Progenitor cell of endocrine pancreas (in vitro differentiated cells): ENCODE measurements around the gene TBX4. TPM values are rescaled to one million over a fixed set of nuclear protein-coding genes. Genes with fewer than 3 reads are reported as not detected.

Source experiments
- DNase-seq: peaks from one replicate; pipeline ENCODE4 v3.0.0; 2021; ENCODE audit warnings: low spot score; ENCODE audit not compliant: unreplicated experiment
- H3K27ac Mint-ChIP-seq: 2 replicates; pipeline ENCODE4 v1.8.0; 2021; ENCODE audit warnings: mild to moderate bottlenecking, moderate library complexity, mixed read lengths
- H3K27me3 Mint-ChIP-seq: 2 replicates; pipeline ENCODE4 v1.8.0; 2021; ENCODE audit warnings: mixed read lengths
- H3K36me3 Mint-ChIP-seq: 2 replicates; pipeline ENCODE4 v1.8.0; 2022; ENCODE audit warnings: mixed read lengths; ENCODE audit not compliant: insufficient read depth
- H3K4me1 Mint-ChIP-seq: 2 replicates; pipeline ENCODE4 v1.8.0; 2021; ENCODE audit warnings: low read depth, mixed read lengths
- H3K4me3 Mint-ChIP-seq: 2 replicates; pipeline ENCODE4 v1.8.0; 2021; ENCODE audit warnings: low read depth, mild to moderate bottlenecking, moderate library complexity, mixed read lengths
- H3K9me3 Mint-ChIP-seq: 2 replicates; pipeline ENCODE4 v1.8.0; 2021; ENCODE audit warnings: low read depth, mixed read lengths
- total RNA-seq: library from RNA; stranded (reverse); gene quantifications from 2 replicates; pipeline ENCODE4 v1.2.1, GENCODE V29; 2021
- TF ChIP-seq, protein P1 (sequence below): fragments of 200-600 bp; sonication (generic); IDR thresholded peaks from one replicate; pipeline ENCODE4 v1.5.0; 2021; ENCODE audit warnings: antibody characterized with exemption, mild to moderate bottlenecking; ENCODE audit not compliant: unreplicated experiment

TBX4 gene
- total RNA-seq, 1 donor from 2014 or later, result not detected

- Mint-ChIP-seq H3K27ac (no peak overlapping the region), H3K27me3 (peaks cover 80% of the 10 kb centered on the region), H3K36me3 (no peaks in the 10 kb centered on the region), H3K4me3 (no peak overlapping the region), H3K4me1 (peaks cover 9% of the 10 kb centered on the region), H3K9me3 (no peaks in the 10 kb centered on the region)
- DNase-seq, result no peak
- TF ChIP-seq, protein P1, sequence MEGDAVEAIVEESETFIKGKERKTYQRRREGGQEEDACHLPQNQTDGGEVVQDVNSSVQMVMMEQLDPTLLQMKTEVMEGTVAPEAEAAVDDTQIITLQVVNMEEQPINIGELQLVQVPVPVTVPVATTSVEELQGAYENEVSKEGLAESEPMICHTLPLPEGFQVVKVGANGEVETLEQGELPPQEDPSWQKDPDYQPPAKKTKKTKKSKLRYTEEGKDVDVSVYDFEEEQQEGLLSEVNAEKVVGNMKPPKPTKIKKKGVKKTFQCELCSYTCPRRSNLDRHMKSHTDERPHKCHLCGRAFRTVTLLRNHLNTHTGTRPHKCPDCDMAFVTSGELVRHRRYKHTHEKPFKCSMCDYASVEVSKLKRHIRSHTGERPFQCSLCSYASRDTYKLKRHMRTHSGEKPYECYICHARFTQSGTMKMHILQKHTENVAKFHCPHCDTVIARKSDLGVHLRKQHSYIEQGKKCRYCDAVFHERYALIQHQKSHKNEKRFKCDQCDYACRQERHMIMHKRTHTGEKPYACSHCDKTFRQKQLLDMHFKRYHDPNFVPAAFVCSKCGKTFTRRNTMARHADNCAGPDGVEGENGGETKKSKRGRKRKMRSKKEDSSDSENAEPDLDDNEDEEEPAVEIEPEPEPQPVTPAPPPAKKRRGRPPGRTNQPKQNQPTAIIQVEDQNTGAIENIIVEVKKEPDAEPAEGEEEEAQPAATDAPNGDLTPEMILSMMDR, result no peak
Observed at GRCh38 chr17:61449707-61450640, 2.2 kb upstream of the TBX4 start.

DNA sequence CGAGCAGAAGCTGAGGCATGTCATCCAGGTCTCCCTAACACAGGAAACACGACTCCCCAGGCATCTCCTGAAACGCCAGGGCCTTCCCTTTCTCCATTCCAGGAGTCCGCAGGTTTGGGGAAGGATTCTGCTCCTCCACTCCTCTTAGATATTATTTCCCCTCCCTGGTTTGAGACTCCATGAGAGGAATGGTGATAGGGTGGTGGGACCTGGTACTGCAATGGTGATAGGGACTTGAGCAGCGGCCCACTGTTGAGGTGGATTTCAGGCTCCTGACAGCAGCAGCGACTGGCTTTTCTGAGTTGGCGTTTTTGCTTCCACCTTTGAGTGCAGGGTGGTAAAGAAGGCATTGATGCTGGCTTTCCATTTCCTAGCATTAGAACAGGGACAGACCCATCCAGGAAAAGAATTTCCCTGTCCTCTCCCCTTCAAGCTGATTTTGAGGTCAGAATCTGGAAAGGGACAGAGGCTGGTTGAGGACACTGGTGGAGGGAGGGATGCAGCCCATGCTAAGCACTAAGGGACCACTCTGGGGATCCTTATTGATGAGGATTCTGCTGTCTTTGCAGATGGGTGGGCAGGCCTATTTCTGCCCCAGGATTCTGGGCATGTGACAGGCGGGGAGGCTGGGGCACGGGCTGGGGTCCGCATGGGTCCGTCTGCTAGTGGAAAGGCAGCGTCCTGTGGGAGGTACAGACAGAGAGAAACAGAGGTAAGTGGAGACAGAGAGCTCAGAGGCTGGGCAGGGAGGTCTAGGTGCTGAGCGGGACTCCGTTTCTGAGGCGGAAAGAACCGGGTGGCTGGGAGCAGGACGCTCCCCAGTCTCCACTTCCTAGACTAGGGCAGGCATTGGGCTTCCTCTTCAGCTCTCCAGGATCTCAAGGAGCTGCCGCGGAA is 1.3 kb upstream of the TBX4 start:
- Mint-ChIP-seq H3K4me3 (peak overlapping the region; percentile 35), H3K27ac (no peak overlapping the region), H3K27me3 (peaks cover 82% of the 10 kb centered on the region), H3K36me3 (no peaks in the 10 kb centered on the region), H3K4me1 (peaks cover 11% of the 10 kb centered on the region), H3K9me3 (no peaks in the 10 kb centered on the region)
- TF ChIP-seq, protein P1, result peak; percentile 18
- no peak for DNase-seq

- Mint-ChIP-seq H3K27ac (no peak overlapping the region), H3K4me3 (no peak overlapping the region), H3K27me3 (peaks cover 78% of the 10 kb centered on the region), H3K9me3 (no peaks in the 10 kb centered on the region), H3K36me3 (no peaks in the 10 kb centered on the region), H3K4me1 (peaks cover 11% of the 10 kb centered on the region)
- DNase-seq, result no peak
- TF ChIP-seq, protein P1, result no peak
Observed at GRCh38 chr17:61451538-61452300, 503 bp upstream of the TBX4 start.

DNA sequence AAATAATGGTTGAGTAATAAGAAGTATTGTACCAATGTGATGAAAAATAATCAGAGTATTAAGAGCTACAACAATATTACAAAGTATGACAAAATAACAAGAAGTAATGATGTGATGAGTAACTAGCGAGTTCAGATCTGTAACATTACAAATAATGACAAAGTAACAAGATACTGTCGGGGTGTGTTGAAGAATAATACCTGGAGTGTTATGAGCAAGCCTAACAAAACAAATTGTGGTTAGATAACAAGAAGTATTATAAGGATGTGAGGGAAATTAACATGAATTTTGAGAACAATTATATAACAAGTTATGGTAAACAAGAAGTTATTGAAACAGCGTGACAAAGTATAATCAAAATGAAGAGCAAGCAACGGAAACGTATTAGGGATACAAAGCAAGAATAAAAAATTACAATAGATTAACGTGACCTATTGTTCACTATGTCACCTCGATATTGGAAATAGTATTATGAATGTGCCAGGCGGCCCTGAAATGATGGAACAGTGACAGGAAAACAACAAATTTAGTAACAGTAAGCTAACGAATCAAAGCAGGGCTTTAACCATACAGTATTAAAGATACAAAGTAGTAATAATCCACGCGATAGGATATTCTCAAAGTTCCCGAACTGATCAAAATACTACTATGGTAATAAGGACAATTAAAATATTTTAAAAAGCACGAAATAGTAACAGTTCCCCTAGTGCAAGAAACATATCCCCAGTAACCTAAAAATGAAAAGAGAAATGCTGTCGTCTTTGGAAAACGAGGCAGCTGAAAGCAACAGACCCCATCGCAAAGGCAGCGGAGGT is 1.6 kb downstream of the TBX4 start:
- H3K27ac Mint-ChIP-seq, result peak overlapping the region; percentile 55
- no peaks in the 10 kb centered on the region for H3K36me3 Mint-ChIP-seq
- peaks cover 82% of the 10 kb centered on the region for H3K27me3 Mint-ChIP-seq
- no peak for DNase-seq
- peaks cover 18% of the 10 kb centered on the region for H3K4me1 Mint-ChIP-seq
- TF ChIP-seq, protein P1, result no peak
- H3K9me3 Mint-ChIP-seq, result no peaks in the 10 kb centered on the region
- peak overlapping the region; percentile 29 for H3K4me3 Mint-ChIP-seq
